Ascending aorta (tissue), 2 donors: ENCODE results near the gene NOM1. TPM values are rescaled to one million over a fixed set of nuclear protein-coding genes. Genes with fewer than 3 reads are reported as not detected.

Experiments
- DNase-seq, 2 donors: peaks; one replicate each; pipeline ENCODE4 v3.0.0-alpha.2; 2019; ENCODE audit warnings: low spot score in 2 of 2
- H3K27ac ChIP-seq, 2 donors: fragments of 200-600 bp; sonication (generic); one replicate each; pipeline ENCODE4 v1.5.1; 2016 to 2017; ENCODE audit warnings: mild to moderate bottlenecking in 1 of 2
- H3K27me3 ChIP-seq: fragments of 200-600 bp; sonication (generic); one replicate; pipeline ENCODE4 v1.5.1; 2017
- H3K36me3 ChIP-seq, 2 donors: fragments of 200-600 bp; sonication (generic); one replicate each; pipeline ENCODE4 v1.5.1; 2016
- H3K4me1 ChIP-seq, 2 donors: fragments of 200-600 bp; sonication (generic); one replicate each; pipeline ENCODE4 v1.5.1; 2016 to 2017; ENCODE audit warnings: mild to moderate bottlenecking in 1 of 2
- H3K4me3 ChIP-seq, 2 donors: fragments of 200-600 bp; sonication (generic); one replicate each; pipeline ENCODE4 v1.5.1; 2016 to 2017; ENCODE audit warnings: mild to moderate bottlenecking in 1 of 2
- H3K9me3 ChIP-seq, 2 donors: fragments of 200-600 bp; sonication (generic); one replicate each; pipeline ENCODE4 v1.5.1; 2016
- CTCF ChIP-seq, 3 experiments: fragments of 200-600 bp in 2 of 3; fragments of 450-650 bp in 1 of 3; sonication (generic) in 2 of 3; IDR thresholded peaks; one replicate each; pipeline ENCODE4 v1.5.1; 2016 to 2019; ENCODE audit warnings: antibody characterized with exemption in 3 of 3, mild to moderate bottlenecking in 1 of 3, moderate library complexity in 1 of 3
- intact Hi-C: fragments of 100-400 bp; cut with DNase I; formaldehyde crosslinking; loops from one replicate; pipeline ENCODE4 v1.15.1; 2023
- total RNA-seq: library from RNA; depleted of rRNA; stranded (reverse); fragments of >200 nt; gene quantifications from one replicate; pipeline ENCODE4 v1.1.0, GENCODE V29; 2016

NOM1 gene
- total RNA-seq, 1 donor from 2014 or later, result 16.1 TPM

GRCh38 chr7:157001920-157002818, 52.7 kb downstream of the NOM1 start:
- DNase-seq, result no peak
- no peak overlapping the region for H3K27ac ChIP-seq
- H3K27me3 ChIP-seq, result peaks cover 41% of the 10 kb centered on the region
- H3K4me3 ChIP-seq, result no peak overlapping the region
- intact Hi-C loops, result no loop called here
- no peaks in the 10 kb centered on the region for H3K9me3 ChIP-seq
- H3K36me3 ChIP-seq, result no peaks in the 10 kb centered on the region
- H3K4me1 ChIP-seq, result peaks cover 9 to 12% of the 10 kb centered on the region in 2 donors
- TF ChIP-seq CTCF (IDR thresholded peaks at IDR 0.05), result no peak

- no peaks in the 10 kb centered on the region for H3K9me3 ChIP-seq
- no peak overlapping the region for H3K27ac ChIP-seq
- H3K36me3 ChIP-seq, result no peaks in the 10 kb centered on the region
- H3K4me1 ChIP-seq, result peaks cover 9 to 12% of the 10 kb centered on the region in 2 donors
- TF ChIP-seq CTCF (IDR thresholded peaks at IDR 0.05), result no peak
- H3K4me3 ChIP-seq, result no peak overlapping the region
- intact Hi-C loops, result no loop called here
- H3K27me3 ChIP-seq, result peaks cover 41% of the 10 kb centered on the region
- DNase-seq, result no peak
Measured at GRCh38 chr7:157002819-157003421, 53.4 kb downstream of the NOM1 start.

GRCh38 chr7:157003445-157003755, 53.9 kb downstream of the NOM1 start:
- Histone ChIP-seq H3K27ac (no peak overlapping the region), H3K4me3 (no peak overlapping the region), H3K9me3 (no peaks in the 10 kb centered on the region), H3K27me3 (peaks cover 41% of the 10 kb centered on the region), H3K36me3 (no peaks in the 10 kb centered on the region), H3K4me1 (peaks cover 9 to 12% of the 10 kb centered on the region in 2 donors)
- intact Hi-C loops, result no loop called here
- TF ChIP-seq CTCF (IDR thresholded peaks at IDR 0.05), result no peak
- peak in 1 of 2 donors; percentile 16 for DNase-seq

- no peaks in the 10 kb centered on the region for H3K36me3 ChIP-seq
- peaks cover 42% of the 10 kb centered on the region for H3K27me3 ChIP-seq
- TF ChIP-seq CTCF (IDR thresholded peaks at IDR 0.05), result no peak
- intact Hi-C loops, result no loop called here
- peak in 1 of 2 donors; percentile 57 for DNase-seq
- H3K4me1 ChIP-seq, result peaks cover 9 to 12% of the 10 kb centered on the region in 2 donors
- H3K27ac ChIP-seq, result no peak overlapping the region
- no peaks in the 10 kb centered on the region for H3K9me3 ChIP-seq
- peak overlapping the region in 1 of 2 donors; percentile 20 for H3K4me3 ChIP-seq
Measured at GRCh38 chr7:157003756-157004520, 54.4 kb downstream of the NOM1 start.

- no peaks in the 10 kb centered on the region for H3K9me3 ChIP-seq
- no peaks in the 10 kb centered on the region for H3K36me3 ChIP-seq
- peaks cover 8 to 9% of the 10 kb centered on the region in 2 donors for H3K4me1 ChIP-seq
- no peak for DNase-seq
- TF ChIP-seq CTCF (IDR thresholded peaks at IDR 0.05), result no peak
- no peak overlapping the region for H3K27ac ChIP-seq
- peaks cover 42% of the 10 kb centered on the region for H3K27me3 ChIP-seq
- intact Hi-C loops, result no loop called here
- peak overlapping the region; percentile 20 to 21 for H3K4me3 ChIP-seq
Measured at GRCh38 chr7:157004521-157005455, 55.3 kb downstream of the NOM1 start.
